Measurements from ENCODE around the gene TBC1D25.
A peak's percentile ranks its signal among the peaks of the same experiment; 100 is the strongest.
"Not testable (repeated sequence)": the region's sequence is repeated elsewhere in the genome, so short reads cannot be mapped to it uniquely, and the experiment has no call there.

TBC1D25 gene

DNA sequence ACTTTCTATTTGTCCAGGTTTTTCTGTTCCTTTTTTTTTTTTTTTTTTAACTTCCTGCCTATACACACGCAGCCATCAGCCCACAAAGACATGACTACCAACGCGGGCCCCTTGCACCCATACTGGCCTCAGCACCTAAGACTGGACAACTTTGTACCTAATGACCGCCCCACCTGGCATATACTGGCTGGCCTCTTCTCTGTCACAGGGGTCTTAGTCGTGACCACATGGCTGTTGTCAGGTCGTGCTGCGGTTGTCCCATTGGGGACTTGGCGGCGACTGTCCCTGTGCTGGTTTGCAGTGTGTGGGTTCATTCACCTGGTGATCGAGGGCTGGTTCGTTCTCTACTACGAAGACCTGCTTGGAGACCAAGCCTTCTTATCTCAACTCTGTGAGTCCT is 15.8 kb upstream of the TBC1D25 start:
- no peak for DNase-seq
- H2BK12ac ChIP-seq (ENCODE audit: low read length) = no peak overlapping the region

DNA sequence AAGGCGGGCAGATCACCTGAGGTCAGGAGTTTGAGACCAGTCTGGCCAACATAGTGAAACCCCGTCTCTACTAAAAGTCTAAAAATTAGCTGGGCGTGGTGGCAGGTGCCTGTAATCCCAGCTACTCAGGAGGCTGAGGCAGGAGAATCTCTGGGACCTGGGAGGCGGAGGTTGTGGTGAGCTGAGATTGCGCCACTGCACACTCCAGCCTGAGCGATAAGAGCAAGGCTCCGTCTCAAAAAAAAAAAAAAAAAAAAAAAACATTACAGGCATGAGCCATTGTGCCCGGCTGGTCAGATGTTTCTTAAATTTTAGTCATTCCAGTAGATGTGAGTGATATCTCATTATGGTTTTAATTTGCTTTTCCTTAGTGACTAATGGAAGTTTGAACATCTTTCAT is 13.7 kb upstream of the TBC1D25 start:
- not testable (repeated sequence) for H2BK5ac ChIP-seq (ENCODE audit: low read depth, low read length, poor library complexity); H3K4me2 ChIP-seq (ENCODE audit: low read length); H3K4ac ChIP-seq (ENCODE audit: low read depth, low read length); H3K79me1 ChIP-seq (ENCODE audit: low read length); H3K4me1 ChIP-seq (ENCODE audit: control insufficient read depth in 1 of 2, insufficient read depth in 2 of 2, low read length in 2 of 2); H3K18ac ChIP-seq (ENCODE audit: low read length); H2BK12ac ChIP-seq (ENCODE audit: low read length); H2BK120ac ChIP-seq (ENCODE audit: insufficient read depth, low read length, poor library complexity); H3K14ac ChIP-seq (ENCODE audit: low read length); H3K27me3 ChIP-seq (ENCODE audit: insufficient read depth, low read length); DNase-seq; H3K79me2 ChIP-seq (ENCODE audit: control insufficient read depth, insufficient read depth, low read length, poor library complexity); H3K4me3 ChIP-seq (ENCODE audit: low read depth, low read length); H3K23ac ChIP-seq (ENCODE audit: low read length); H4K91ac ChIP-seq (ENCODE audit: low read depth, low read length); H3K9me3 ChIP-seq (ENCODE audit: insufficient read depth, low read depth, low read length); H4K12ac ChIP-seq (ENCODE audit: low read depth, low read length); H4K8ac ChIP-seq (ENCODE audit: low read depth, low read length); H2AFZ ChIP-seq (ENCODE audit: insufficient read depth, low read length, poor library complexity); H3K9ac ChIP-seq (ENCODE audit: low read length); H3K27ac ChIP-seq (ENCODE audit: low read depth, low read length); H2AK5ac ChIP-seq (ENCODE audit: low read length)
- WGBS (ENCODE audit: extremely low coverage, insufficient coverage, insufficient read length) = no CpG with 5 or more reads among the region's 8 CpGs
- peaks cover 33 to 34% of the 10 kb centered on the region in 2 experiments for H3K36me3 ChIP-seq (ENCODE audit: control insufficient read depth in 1 of 2, insufficient read depth in 2 of 2, low read length in 2 of 2)

More for the DNA sequence above, 15.8 kb upstream of the TBC1D25 start:
- Histone ChIP-seq H3K79me2 (ENCODE audit: control insufficient read depth, insufficient read depth, low read length, poor library complexity) (peaks cover 8% of the 10 kb centered on the region), H2AFZ (ENCODE audit: insufficient read depth, low read length, poor library complexity) (no peak overlapping the region), H4K12ac (ENCODE audit: low read depth, low read length) (no peak overlapping the region), H3K9ac (ENCODE audit: low read length) (no peak overlapping the region), H4K8ac (ENCODE audit: low read depth, low read length) (no peak overlapping the region), H2AK5ac (ENCODE audit: low read length) (no peak overlapping the region), H3K14ac (ENCODE audit: low read length) (no peak overlapping the region), H3K27ac (ENCODE audit: low read depth, low read length) (no peak overlapping the region), H2BK5ac (ENCODE audit: low read depth, low read length, poor library complexity) (no peak overlapping the region), H3K4ac (ENCODE audit: low read depth, low read length) (peak overlapping the region; percentile 75), H3K9me3 (ENCODE audit: insufficient read depth, low read depth, low read length) (no peaks in the 10 kb centered on the region), H4K91ac (ENCODE audit: low read depth, low read length) (no peak overlapping the region), H3K4me2 (ENCODE audit: low read length) (no peak overlapping the region), H3K79me1 (ENCODE audit: low read length) (peaks cover 3% of the 10 kb centered on the region), H3K18ac (ENCODE audit: low read length) (no peak overlapping the region), H3K36me3 (ENCODE audit: control insufficient read depth in 1 of 2, insufficient read depth in 2 of 2, low read length in 2 of 2) (peaks cover 28 to 31% of the 10 kb centered on the region in 2 experiments), H3K4me3 (ENCODE audit: low read depth, low read length) (no peak overlapping the region), H2BK120ac (ENCODE audit: insufficient read depth, low read length, poor library complexity) (no peak overlapping the region), H3K23ac (ENCODE audit: low read length) (no peak overlapping the region), H3K27me3 (ENCODE audit: insufficient read depth, low read length) (no peaks in the 10 kb centered on the region), H3K4me1 (ENCODE audit: control insufficient read depth in 1 of 2, insufficient read depth in 2 of 2, low read length in 2 of 2) (peaks cover 5 to 11% of the 10 kb centered on the region in 2 experiments)
- no CpG with 5 or more reads among the region's 12 CpGs for WGBS (ENCODE audit: extremely low coverage, insufficient coverage, insufficient read length)

DNA sequence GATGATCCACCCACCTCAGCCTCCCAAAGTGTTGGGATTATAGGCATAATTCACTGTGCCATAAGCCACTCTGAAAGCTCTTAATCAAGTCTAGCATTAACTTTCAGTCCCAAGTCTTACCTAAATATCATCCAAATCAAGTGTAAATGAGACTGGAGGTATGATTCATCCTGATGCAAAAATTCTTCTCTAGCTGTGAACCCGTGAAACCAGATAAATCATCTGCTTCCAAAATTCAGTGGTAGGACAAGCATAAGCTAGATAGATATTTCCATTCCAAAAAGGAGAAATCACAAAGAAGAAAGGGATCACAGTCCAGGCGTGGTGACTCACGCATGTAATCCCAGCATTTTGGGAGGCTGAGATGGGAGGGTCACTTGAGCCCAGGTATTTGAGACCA is 8.8 kb upstream of the TBC1D25 start:
- Histone ChIP-seq H4K12ac (ENCODE audit: low read depth, low read length) (no peak overlapping the region), H3K27me3 (ENCODE audit: insufficient read depth, low read length) (no peaks in the 10 kb centered on the region), H2BK5ac (ENCODE audit: low read depth, low read length, poor library complexity) (no peak overlapping the region), H3K4me2 (ENCODE audit: low read length) (no peak overlapping the region), H3K27ac (ENCODE audit: low read depth, low read length) (no peak overlapping the region), H3K4me3 (ENCODE audit: low read depth, low read length) (no peak overlapping the region), H4K91ac (ENCODE audit: low read depth, low read length) (no peak overlapping the region), H4K8ac (ENCODE audit: low read depth, low read length) (no peak overlapping the region), H2AK5ac (ENCODE audit: low read length) (no peak overlapping the region), H3K14ac (ENCODE audit: low read length) (no peak overlapping the region), H3K23ac (ENCODE audit: low read length) (no peak overlapping the region), H3K9me3 (ENCODE audit: insufficient read depth, low read depth, low read length) (no peaks in the 10 kb centered on the region), H2BK12ac (ENCODE audit: low read length) (no peak overlapping the region), H3K36me3 (ENCODE audit: control insufficient read depth in 1 of 2, insufficient read depth in 2 of 2, low read length in 2 of 2) (peaks cover 24 to 27% of the 10 kb centered on the region in 2 experiments), H3K79me1 (ENCODE audit: low read length) (no peaks in the 10 kb centered on the region), H2AFZ (ENCODE audit: insufficient read depth, low read length, poor library complexity) (no peak overlapping the region), H3K79me2 (ENCODE audit: control insufficient read depth, insufficient read depth, low read length, poor library complexity) (no peaks in the 10 kb centered on the region), H3K18ac (ENCODE audit: low read length) (no peak overlapping the region), H3K9ac (ENCODE audit: low read length) (no peak overlapping the region), H3K4me1 (ENCODE audit: control insufficient read depth in 1 of 2, insufficient read depth in 2 of 2, low read length in 2 of 2) (no peaks in the 10 kb centered on the region), H2BK120ac (ENCODE audit: insufficient read depth, low read length, poor library complexity) (no peak overlapping the region), H3K4ac (ENCODE audit: low read depth, low read length) (no peak overlapping the region)
- WGBS (ENCODE audit: extremely low coverage, insufficient coverage, insufficient read length) = no CpG with 5 or more reads among the region's 3 CpGs
- DNase-seq = no peak

DNA sequence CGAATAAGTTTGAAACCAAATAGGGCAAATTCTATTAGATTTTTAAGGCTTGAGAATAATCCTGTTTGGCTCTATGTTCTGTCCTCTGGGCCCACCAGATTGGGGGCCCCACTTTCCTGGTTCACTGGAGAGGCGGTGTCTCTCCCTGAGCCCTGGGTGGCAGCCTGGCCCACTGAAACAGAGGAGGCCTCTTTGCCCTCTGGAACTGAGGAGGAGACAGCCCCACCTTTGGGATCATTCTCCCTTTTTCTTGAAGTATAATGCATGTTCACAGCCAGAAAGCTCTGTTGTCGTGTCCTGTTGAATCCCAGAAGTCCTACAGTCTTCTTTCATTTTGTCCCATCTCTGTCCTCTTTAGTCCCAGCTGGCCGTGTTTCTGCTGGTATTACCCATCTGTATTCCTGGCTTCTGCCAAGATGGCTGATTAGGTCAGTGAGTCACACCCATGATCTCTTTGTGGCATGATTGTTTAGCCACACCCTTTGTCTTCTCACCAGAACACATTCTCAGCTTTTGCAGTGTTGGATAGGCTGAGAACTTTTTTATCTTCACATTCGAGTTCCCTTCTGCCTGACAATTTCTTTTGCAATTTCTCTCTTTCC is 8.1 kb upstream of the TBC1D25 start:
- H3K14ac ChIP-seq (ENCODE audit: low read length) = no peak overlapping the region
- H2AK5ac ChIP-seq (ENCODE audit: low read length) = no peak overlapping the region
- no peak overlapping the region for H2BK12ac ChIP-seq (ENCODE audit: low read length)
- no peak overlapping the region for H4K91ac ChIP-seq (ENCODE audit: low read depth, low read length)
- H3K4ac ChIP-seq (ENCODE audit: low read depth, low read length) = no peak overlapping the region
- H3K9me3 ChIP-seq (ENCODE audit: insufficient read depth, low read depth, low read length) = no peaks in the 10 kb centered on the region
- peak; percentile 24 to 62 for DNase-seq
- H3K79me2 ChIP-seq (ENCODE audit: control insufficient read depth, insufficient read depth, low read length, poor library complexity) = no peaks in the 10 kb centered on the region
- H3K23ac ChIP-seq (ENCODE audit: low read length) = no peak overlapping the region
- no peaks in the 10 kb centered on the region for H3K79me1 ChIP-seq (ENCODE audit: low read length)
- no peak overlapping the region for H3K27ac ChIP-seq (ENCODE audit: low read depth, low read length)
- no peaks in the 10 kb centered on the region for H3K27me3 ChIP-seq (ENCODE audit: insufficient read depth, low read length)
- no peak overlapping the region for H3K18ac ChIP-seq (ENCODE audit: low read length)
- no peak overlapping the region for H4K8ac ChIP-seq (ENCODE audit: low read depth, low read length)
- no peaks in the 10 kb centered on the region for H3K4me1 ChIP-seq (ENCODE audit: control insufficient read depth in 1 of 2, insufficient read depth in 2 of 2, low read length in 2 of 2)
- H3K36me3 ChIP-seq (ENCODE audit: control insufficient read depth in 1 of 2, insufficient read depth in 2 of 2, low read length in 2 of 2) = peaks cover 21 to 24% of the 10 kb centered on the region in 2 experiments
- H4K12ac ChIP-seq (ENCODE audit: low read depth, low read length) = no peak overlapping the region
- H2AFZ ChIP-seq (ENCODE audit: insufficient read depth, low read length, poor library complexity) = no peak overlapping the region
- H2BK120ac ChIP-seq (ENCODE audit: insufficient read depth, low read length, poor library complexity) = no peak overlapping the region
- no peak overlapping the region for H3K9ac ChIP-seq (ENCODE audit: low read length)
- WGBS (ENCODE audit: extremely low coverage, insufficient coverage, insufficient read length) = no CpG with 5 or more reads among the region's 5 CpGs
- H3K4me2 ChIP-seq (ENCODE audit: low read length) = no peak overlapping the region
- H3K4me3 ChIP-seq (ENCODE audit: low read depth, low read length) = no peak overlapping the region
- H2BK5ac ChIP-seq (ENCODE audit: low read depth, low read length, poor library complexity) = no peak overlapping the region
